ENCODE data around the gene AFAP1. TPM values are rescaled to one million over a fixed set of nuclear protein-coding genes. Genes with fewer than 3 reads are reported as not detected.
A peak's percentile ranks its signal among the peaks of the same experiment; 100 is the strongest.

AFAP1 gene
- total RNA-seq, 1 donor from 2014 or later, result 6.7 TPM

- H3F3A ChIP-seq (ENCODE audit: low read depth), result no peaks in the 10 kb centered on the region
- Mint-ChIP-seq H3K9me3 (no peaks in the 10 kb centered on the region), H3K4me1 (peaks cover 14% of the 10 kb centered on the region), H3K27me3 (ENCODE audit: insufficient read depth, low read depth) (no peaks in the 10 kb centered on the region), H3K27ac (no peak overlapping the region), H3K36me3 (no peaks in the 10 kb centered on the region), H3K4me3 (no peak overlapping the region)
- H3K27me3 ChIP-seq, result no peaks in the 10 kb centered on the region
- no peaks in the 10 kb centered on the region for H3K36me3 ChIP-seq
- H3K27ac ChIP-seq, result no peak overlapping the region
- no peak overlapping the region for H3K9ac ChIP-seq
- H3K79me2 ChIP-seq (ENCODE audit: low read depth), result no peaks in the 10 kb centered on the region
- no peaks in the 10 kb centered on the region for H4K20me1 ChIP-seq (ENCODE audit: low read depth)
- H3K4me2 ChIP-seq, result no peak overlapping the region
- H3K4me1 ChIP-seq, result no peaks in the 10 kb centered on the region
- peak overlapping the region; percentile 63 for H2AFZ ChIP-seq (replicated peaks)
- no peak for DNase-seq (ENCODE audit: low spot score)
- TF ChIP-seq EZH2 (IDR thresholded peaks at IDR 0.05), result no peak
- TF ChIP-seq, protein P1, sequence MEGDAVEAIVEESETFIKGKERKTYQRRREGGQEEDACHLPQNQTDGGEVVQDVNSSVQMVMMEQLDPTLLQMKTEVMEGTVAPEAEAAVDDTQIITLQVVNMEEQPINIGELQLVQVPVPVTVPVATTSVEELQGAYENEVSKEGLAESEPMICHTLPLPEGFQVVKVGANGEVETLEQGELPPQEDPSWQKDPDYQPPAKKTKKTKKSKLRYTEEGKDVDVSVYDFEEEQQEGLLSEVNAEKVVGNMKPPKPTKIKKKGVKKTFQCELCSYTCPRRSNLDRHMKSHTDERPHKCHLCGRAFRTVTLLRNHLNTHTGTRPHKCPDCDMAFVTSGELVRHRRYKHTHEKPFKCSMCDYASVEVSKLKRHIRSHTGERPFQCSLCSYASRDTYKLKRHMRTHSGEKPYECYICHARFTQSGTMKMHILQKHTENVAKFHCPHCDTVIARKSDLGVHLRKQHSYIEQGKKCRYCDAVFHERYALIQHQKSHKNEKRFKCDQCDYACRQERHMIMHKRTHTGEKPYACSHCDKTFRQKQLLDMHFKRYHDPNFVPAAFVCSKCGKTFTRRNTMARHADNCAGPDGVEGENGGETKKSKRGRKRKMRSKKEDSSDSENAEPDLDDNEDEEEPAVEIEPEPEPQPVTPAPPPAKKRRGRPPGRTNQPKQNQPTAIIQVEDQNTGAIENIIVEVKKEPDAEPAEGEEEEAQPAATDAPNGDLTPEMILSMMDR (IDR thresholded peaks at IDR 0.05), result no peak
- no peak for TF ChIP-seq EZH2phosphoT487 (IDR thresholded peaks at IDR 0.05)
- no peaks in the 10 kb centered on the region for H3K9me3 ChIP-seq (ENCODE audit: low read depth)
- no peak overlapping the region for H3K4me3 ChIP-seq
Measured at GRCh38 chr4:7959078-7959477, 19.4 kb upstream of the AFAP1 start.

DNA sequence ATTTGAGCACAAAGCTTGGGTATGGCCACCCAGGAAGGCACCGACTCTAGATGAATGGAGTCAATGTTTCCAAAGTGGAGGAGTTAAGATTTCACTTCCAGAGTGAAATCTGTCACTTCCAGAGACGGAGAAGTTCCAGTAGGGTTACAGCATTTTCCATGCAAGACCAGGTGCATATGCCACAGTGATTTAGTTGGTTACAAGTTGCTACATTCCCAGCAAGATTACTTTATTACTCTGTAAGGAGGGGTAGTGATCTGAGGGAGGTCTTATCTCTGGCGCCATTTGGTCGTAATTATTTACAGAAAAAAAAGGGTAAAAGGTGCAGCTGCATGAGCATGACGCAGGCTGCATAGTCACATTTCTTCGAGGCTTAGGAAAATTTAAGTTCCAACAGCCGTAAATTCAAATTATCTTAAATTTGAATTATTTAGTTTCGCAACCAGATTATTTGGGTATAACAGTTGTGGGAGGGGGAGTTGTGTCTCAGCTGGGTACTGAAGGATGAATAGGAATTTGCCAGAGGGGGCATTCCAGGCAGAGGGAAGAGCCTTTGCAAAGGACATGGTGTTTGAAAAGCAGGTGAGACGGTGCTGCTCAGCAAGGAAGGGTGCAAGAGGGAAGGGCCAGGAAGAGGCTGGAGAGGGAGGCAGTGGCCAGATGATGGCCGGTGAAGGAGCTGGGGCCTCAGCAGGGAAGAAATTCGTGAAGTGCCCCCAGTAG, 17.4 kb upstream of the AFAP1 start:
- Mint-ChIP-seq H3K4me1 (peaks cover 10% of the 10 kb centered on the region), H3K27ac (no peak overlapping the region), H3K4me3 (no peak overlapping the region), H3K9me3 (peaks cover 5% of the 10 kb centered on the region), H3K36me3 (no peaks in the 10 kb centered on the region), H3K27me3 (ENCODE audit: insufficient read depth, low read depth) (no peaks in the 10 kb centered on the region)
- no peaks in the 10 kb centered on the region for H3K9me3 ChIP-seq (ENCODE audit: low read depth)
- no peaks in the 10 kb centered on the region for H3K27me3 ChIP-seq
- no peak overlapping the region for H3K4me2 ChIP-seq
- H3K79me2 ChIP-seq (ENCODE audit: low read depth), result no peaks in the 10 kb centered on the region
- no peaks in the 10 kb centered on the region for H4K20me1 ChIP-seq (ENCODE audit: low read depth)
- H3K4me3 ChIP-seq, result no peak overlapping the region
- TF ChIP-seq EZH2phosphoT487 (IDR thresholded peaks at IDR 0.05), result no peak
- no peak for TF ChIP-seq EZH2 (IDR thresholded peaks at IDR 0.05)
- TF ChIP-seq, protein P1 (IDR thresholded peaks at IDR 0.05), result no peak
- H3F3A ChIP-seq (ENCODE audit: low read depth), result no peaks in the 10 kb centered on the region
- H3K4me1 ChIP-seq, result no peaks in the 10 kb centered on the region
- H2AFZ ChIP-seq (replicated peaks), result no peak overlapping the region
- H3K9ac ChIP-seq, result no peak overlapping the region
- H3K27ac ChIP-seq, result no peak overlapping the region
- no peak for DNase-seq (ENCODE audit: low spot score)
- no peaks in the 10 kb centered on the region for H3K36me3 ChIP-seq

DNA sequence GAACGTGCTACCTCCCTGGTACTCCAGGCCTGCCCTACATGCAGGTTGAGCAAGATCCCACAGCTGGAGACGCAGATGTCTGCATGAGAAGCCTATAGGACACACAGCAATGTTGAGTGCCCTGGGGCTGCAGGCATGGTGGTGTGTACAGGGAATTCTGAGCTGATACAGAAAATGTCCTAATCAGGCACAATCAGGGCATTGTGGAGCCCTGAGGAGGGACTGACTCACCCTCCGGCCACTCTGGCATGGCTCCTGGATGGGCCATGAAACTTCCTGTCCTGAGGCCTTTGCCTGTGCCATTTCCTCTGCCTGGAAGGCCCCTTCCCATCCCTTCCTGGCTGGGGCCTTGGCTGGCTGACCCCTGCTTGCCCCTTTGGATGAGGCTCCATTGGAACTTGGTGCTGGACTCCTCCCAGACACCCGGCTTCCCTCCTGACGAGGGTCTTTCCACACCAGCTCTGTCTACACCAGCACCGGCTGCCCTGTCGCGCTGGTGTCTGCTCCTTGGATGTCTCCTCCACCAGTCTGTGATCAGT, 16.7 kb upstream of the AFAP1 start:
- H3K27ac ChIP-seq, result no peak overlapping the region
- no peak overlapping the region for H2AFZ ChIP-seq (replicated peaks)
- Mint-ChIP-seq H3K4me3 (no peak overlapping the region), H3K9me3 (peaks cover 7% of the 10 kb centered on the region), H3K4me1 (peaks cover 10% of the 10 kb centered on the region), H3K27ac (no peak overlapping the region), H3K36me3 (no peaks in the 10 kb centered on the region), H3K27me3 (ENCODE audit: insufficient read depth, low read depth) (peaks cover under 1% of the 10 kb centered on the region)
- no peak overlapping the region for H3K4me2 ChIP-seq
- H3K9ac ChIP-seq, result no peak overlapping the region
- DNase-seq (ENCODE audit: low spot score), result no peak
- no peaks in the 10 kb centered on the region for H3F3A ChIP-seq (ENCODE audit: low read depth)
- no peaks in the 10 kb centered on the region for H3K4me1 ChIP-seq
- no peaks in the 10 kb centered on the region for H3K9me3 ChIP-seq (ENCODE audit: low read depth)
- no peaks in the 10 kb centered on the region for H3K27me3 ChIP-seq
- H3K36me3 ChIP-seq, result no peaks in the 10 kb centered on the region
- no peaks in the 10 kb centered on the region for H3K79me2 ChIP-seq (ENCODE audit: low read depth)
- H3K4me3 ChIP-seq, result no peak overlapping the region
- H4K20me1 ChIP-seq (ENCODE audit: low read depth), result no peaks in the 10 kb centered on the region
- TF ChIP-seq, protein P1 (IDR thresholded peaks at IDR 0.05), result no peak
- TF ChIP-seq EZH2phosphoT487 (IDR thresholded peaks at IDR 0.05) (no peak), EZH2 (IDR thresholded peaks at IDR 0.05) (no peak)

Measured in neural progenitor cell (in vitro differentiated cells).